Mesenchymal stem cell (in vitro differentiated cells and primary cell): ENCODE measurements around the gene CMYA5.
"Not testable (repeated sequence)": the region's sequence is repeated elsewhere in the genome, so short reads cannot be mapped to it uniquely, and the experiment has no call there.

ENCODE experiments used
- DNase-seq: peaks from one replicate; pipeline ENCODE4 v3.0.0-alpha.2; 2013
- H2AFZ ChIP-seq: one replicate; pipeline ENCODE4 v1.6.1; 2013; ENCODE audit warnings: low read depth, mild to moderate bottlenecking, control low read depth, inconsistent platforms, low read length, moderate library complexity
- H2AK5ac ChIP-seq: 2 replicates; pipeline ENCODE4 v1.6.1; 2013; ENCODE audit warnings: low read length, moderate library complexity, mild to moderate bottlenecking, inconsistent platforms; ENCODE audit not compliant: severe bottlenecking
- H2BK120ac ChIP-seq: one replicate; pipeline ENCODE4 v1.6.1; 2013; ENCODE audit warnings: low read depth, mild to moderate bottlenecking, inconsistent platforms, low read length, moderate library complexity
- H2BK12ac ChIP-seq, 2 experiments: one replicate each; pipeline ENCODE4 v1.6.1; 2013; ENCODE audit warnings: inconsistent platforms in 2 of 2, low read length in 2 of 2, mild to moderate bottlenecking in 2 of 2, moderate library complexity in 2 of 2, control low read depth in 1 of 2
- H2BK15ac ChIP-seq: one replicate; pipeline ENCODE4 v1.6.1; 2013; ENCODE audit warnings: mild to moderate bottlenecking, low read depth, inconsistent platforms; ENCODE audit not compliant: poor library complexity, severe bottlenecking
- H2BK5ac ChIP-seq: 2 replicates; pipeline ENCODE4 v1.6.1; 2013; ENCODE audit warnings: low read depth, mild to moderate bottlenecking, low read length, control low read depth, inconsistent platforms; ENCODE audit not compliant: poor library complexity, severe bottlenecking
- H3K14ac ChIP-seq, 2 experiments: one replicate each; pipeline ENCODE4 v1.6.1; 2013; ENCODE audit warnings: inconsistent platforms in 2 of 2, low read length in 2 of 2, control low read depth in 1 of 2, mild to moderate bottlenecking in 1 of 2, moderate library complexity in 1 of 2
- H3K18ac ChIP-seq, 2 experiments: one replicate each; pipeline ENCODE4 v1.6.1; 2013; ENCODE audit warnings: inconsistent platforms in 2 of 2, low read length in 2 of 2, control low read depth in 1 of 2, low read depth in 1 of 2, mild to moderate bottlenecking in 1 of 2
- H3K23ac ChIP-seq, 2 experiments: one replicate each; pipeline ENCODE4 v1.6.1; 2013; ENCODE audit warnings: inconsistent platforms in 2 of 2, low read length in 2 of 2, mild to moderate bottlenecking in 2 of 2, moderate library complexity in 2 of 2, control low read depth in 1 of 2
- H3K27ac ChIP-seq: 2 replicates; pipeline ENCODE4 v1.5.1; 2013; ENCODE audit warnings: mild to moderate bottlenecking, moderate library complexity, low read length, control low read depth, inconsistent platforms; ENCODE audit not compliant: poor library complexity, severe bottlenecking
- H3K27me3 ChIP-seq, 2 experiments: 2 replicates each; pipeline versions ENCODE4 v1.6.1 to v1.7.0; 2013; ENCODE audit warnings: low read length in 2 of 2, mild to moderate bottlenecking in 2 of 2, moderate library complexity in 2 of 2, control low read depth in 1 of 2, inconsistent platforms in 1 of 2; ENCODE audit not compliant: control insufficient read depth in 1 of 2, insufficient read depth in 1 of 2
- H3K36me3 ChIP-seq, 2 experiments: 2 replicates each; pipeline versions ENCODE4 v1.6.1 to v1.7.0; 2013; ENCODE audit warnings: low read length in 2 of 2, control low read depth in 1 of 2, inconsistent platforms in 1 of 2, low read depth in 1 of 2, mild to moderate bottlenecking in 1 of 2; ENCODE audit not compliant: insufficient read depth in 2 of 2, control insufficient read depth in 1 of 2
- H3K4ac ChIP-seq, 2 experiments: one replicate each; pipeline ENCODE4 v1.6.1; 2013; ENCODE audit warnings: inconsistent platforms in 2 of 2, low read length in 2 of 2, mild to moderate bottlenecking in 2 of 2, moderate library complexity in 2 of 2, control low read depth in 1 of 2, low read depth in 1 of 2
- H3K4me1 ChIP-seq: 2 replicates; pipeline ENCODE4 v1.6.1; 2013; ENCODE audit warnings: low read depth, low read length, control low read depth; ENCODE audit not compliant: control insufficient read depth, insufficient read depth
- H3K4me2 ChIP-seq: 2 replicates; pipeline ENCODE4 v1.6.1; 2013; ENCODE audit warnings: low read length, mild to moderate bottlenecking, inconsistent platforms; ENCODE audit not compliant: poor library complexity, severe bottlenecking
- H3K4me3 ChIP-seq, 2 experiments: 2 replicates each; pipeline versions ENCODE4 v1.5.1 to v1.7.0; 2013; ENCODE audit warnings: low read length in 2 of 2, mild to moderate bottlenecking in 2 of 2, control low read depth in 1 of 2, low read depth in 1 of 2; ENCODE audit not compliant: insufficient read depth in 1 of 2
- H3K79me1 ChIP-seq: replicated peaks from 2 replicates; pipeline ENCODE4 v1.6.1; 2013; ENCODE audit warnings: mild to moderate bottlenecking, control low read depth, low read length, inconsistent platforms; ENCODE audit not compliant: poor library complexity, severe bottlenecking
- H3K9ac ChIP-seq: 2 replicates; pipeline ENCODE4 v1.7.0; 2013; ENCODE audit warnings: mild to moderate bottlenecking, low read length, moderate library complexity
- H3K9me3 ChIP-seq: 2 replicates; pipeline ENCODE4 v1.7.0; 2013; ENCODE audit warnings: mild to moderate bottlenecking, low read length; ENCODE audit not compliant: control insufficient read depth
- H4K8ac ChIP-seq: one replicate; pipeline ENCODE4 v1.6.1; 2013; ENCODE audit warnings: inconsistent platforms, mild to moderate bottlenecking, low read length, moderate library complexity
- H4K91ac ChIP-seq: one replicate; pipeline ENCODE4 v1.6.1; 2013; ENCODE audit warnings: mild to moderate bottlenecking, low read length, inconsistent platforms
- WGBS: methylation state at CpG from one replicate; pipeline ENCODE4 v1.1.7; 2013; ENCODE audit warnings: mixed read lengths; 5-methylcytosine and 5-hydroxymethylcytosine counted together

CMYA5 gene

DNA sequence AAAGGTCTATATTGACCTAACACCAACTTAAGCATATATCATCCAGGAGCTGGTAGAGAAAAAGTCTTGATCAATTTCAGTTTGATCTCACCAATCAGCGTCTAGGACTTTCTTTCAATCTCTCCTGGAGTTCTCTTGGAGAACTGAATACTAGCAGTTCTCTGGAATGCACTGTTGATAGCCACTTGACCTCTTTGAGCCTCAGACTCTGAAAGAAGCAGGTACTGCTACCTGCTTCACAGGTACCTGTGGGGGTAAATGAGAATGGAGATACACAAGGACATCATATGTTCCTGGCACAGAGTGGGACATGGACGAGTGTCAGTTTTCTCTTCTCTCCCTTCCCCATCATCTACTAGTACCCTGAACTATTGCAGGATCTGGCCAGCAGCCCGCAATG lies 16.0 kb downstream of the CMYA5 start:
- Histone ChIP-seq H4K8ac (no peak overlapping the region), H2AK5ac (no peak overlapping the region), H2BK120ac (no peak overlapping the region), H3K27me3 (no peaks in the 10 kb centered on the region), H3K36me3 (no peaks in the 10 kb centered on the region), H3K4me2 (no peak overlapping the region), H3K18ac (no peak overlapping the region), H4K91ac (no peak overlapping the region), H2BK5ac (no peak overlapping the region), H3K14ac (no peak overlapping the region), H3K9me3 (no peaks in the 10 kb centered on the region), H2BK12ac (no peak overlapping the region), H3K4me1 (no peaks in the 10 kb centered on the region), H3K27ac (no peak overlapping the region), H3K23ac (no peak overlapping the region), H3K79me1 (no peaks in the 10 kb centered on the region), H3K4ac (no peak overlapping the region), H2AFZ (no peak overlapping the region), H3K4me3 (no peak overlapping the region), H2BK15ac (no peak overlapping the region), H3K9ac (no peak overlapping the region)
- 83% methylated on average over 3 of the region's 3 CpGs for WGBS
- DNase-seq = no peak

DNA sequence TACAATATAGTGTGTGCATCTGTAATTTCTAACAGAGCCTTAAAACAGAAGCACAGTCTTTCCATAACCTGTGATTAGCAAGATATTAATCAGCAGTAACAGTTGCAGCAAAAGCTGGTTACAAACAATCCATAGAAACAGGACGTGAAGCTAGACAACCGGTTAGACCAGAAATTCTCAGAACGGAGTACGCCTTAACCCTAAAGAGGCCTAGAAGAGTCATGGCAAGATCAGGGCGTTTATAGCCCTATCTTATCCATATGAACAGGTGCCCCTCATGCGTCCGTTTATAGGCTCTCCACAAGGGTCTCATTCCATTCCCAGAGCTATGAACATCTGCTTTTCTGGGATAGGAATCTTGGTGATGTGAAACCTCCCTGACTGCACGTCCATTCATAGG lies 16.7 kb downstream of the CMYA5 start:
- not testable (repeated sequence) for H2AK5ac ChIP-seq, H3K27me3 ChIP-seq, H4K91ac ChIP-seq, H3K4ac ChIP-seq, H4K8ac ChIP-seq, H3K4me2 ChIP-seq, H2BK5ac ChIP-seq, H3K36me3 ChIP-seq, H2BK15ac ChIP-seq, H3K4me1 ChIP-seq, H3K4me3 ChIP-seq, H3K18ac ChIP-seq, H3K27ac ChIP-seq, H3K14ac ChIP-seq, H2AFZ ChIP-seq, H2BK120ac ChIP-seq, H3K9me3 ChIP-seq, H2BK12ac ChIP-seq, H3K9ac ChIP-seq, H3K79me1 ChIP-seq, DNase-seq, H3K23ac ChIP-seq
- whole genome bisulfite sequencing = 88% methylated on average over 8 of the region's 8 CpGs

DNA sequence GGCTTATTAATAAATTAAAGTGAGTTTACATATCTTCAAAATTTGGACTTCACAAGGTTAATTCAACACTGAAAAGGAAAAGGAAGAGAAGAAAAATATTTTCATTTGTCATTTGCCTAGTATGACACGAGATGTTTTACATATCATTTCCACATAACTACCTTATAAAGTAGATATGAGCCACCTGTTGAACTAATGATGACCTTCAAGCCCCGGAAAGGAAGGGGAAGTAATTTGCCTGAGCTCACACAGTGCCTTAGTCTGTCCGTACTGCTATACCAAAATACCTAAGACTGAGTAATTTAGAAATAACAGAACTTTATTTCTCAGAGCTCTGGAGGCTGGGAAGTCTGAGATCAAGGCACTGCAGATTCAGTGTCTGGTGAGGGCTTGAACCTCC lies 17.9 kb downstream of the CMYA5 start:
- Histone ChIP-seq H2BK12ac (no peak overlapping the region), H3K9ac (no peak overlapping the region), H3K4me3 (no peak overlapping the region), H3K27ac (no peak overlapping the region), H2AK5ac (no peak overlapping the region), H3K9me3 (no peaks in the 10 kb centered on the region), H4K8ac (no peak overlapping the region), H3K79me1 (no peaks in the 10 kb centered on the region), H2AFZ (no peak overlapping the region), H2BK15ac (no peak overlapping the region), H3K4me1 (no peaks in the 10 kb centered on the region), H3K4me2 (no peak overlapping the region), H3K4ac (no peak overlapping the region), H3K23ac (no peak overlapping the region), H2BK5ac (no peak overlapping the region), H3K14ac (no peak overlapping the region), H3K27me3 (no peaks in the 10 kb centered on the region), H3K18ac (no peak overlapping the region), H2BK120ac (no peak overlapping the region), H3K36me3 (no peaks in the 10 kb centered on the region), H4K91ac (no peak overlapping the region)
- 70% methylated on average over 2 of the region's 3 CpGs for WGBS
- no peak for DNase-seq

DNA sequence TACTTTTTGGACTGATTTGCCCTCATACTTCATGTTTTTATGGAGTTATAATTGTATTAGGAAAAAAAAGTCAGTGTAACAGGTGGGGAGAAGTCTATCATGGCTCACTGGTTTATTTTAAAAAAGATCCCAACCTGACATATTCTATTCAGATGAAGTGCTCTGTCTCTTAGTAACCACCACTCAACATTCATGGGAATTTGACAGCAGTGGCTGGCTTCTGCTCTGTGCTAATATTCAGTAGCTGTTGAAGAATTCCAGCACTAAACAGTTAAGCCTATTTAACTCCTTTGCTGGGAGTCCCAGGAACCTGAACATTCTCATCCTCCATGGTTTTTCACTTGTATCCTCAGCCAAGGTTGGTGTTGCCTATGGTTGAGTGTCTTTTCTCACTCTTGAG lies 23.1 kb downstream of the CMYA5 start:
- no peak overlapping the region for H2BK15ac ChIP-seq
- H4K8ac ChIP-seq = no peak overlapping the region
- H2AFZ ChIP-seq = no peak overlapping the region

More for the DNA sequence above, 23.1 kb downstream of the CMYA5 start:
- no peaks in the 10 kb centered on the region for H3K79me1 ChIP-seq
- no peaks in the 10 kb centered on the region for H3K9me3 ChIP-seq
- no peak overlapping the region for H4K91ac ChIP-seq
- H3K4ac ChIP-seq = no peak overlapping the region
- H3K4me1 ChIP-seq = no peaks in the 10 kb centered on the region
- no peak overlapping the region for H3K4me3 ChIP-seq
- DNase-seq = no peak
- no peak overlapping the region for H2BK5ac ChIP-seq
- H3K4me2 ChIP-seq = no peak overlapping the region
- H3K27ac ChIP-seq = no peak overlapping the region
- no peaks in the 10 kb centered on the region for H3K36me3 ChIP-seq
- no peak overlapping the region for H3K14ac ChIP-seq
- H3K23ac ChIP-seq = no peak overlapping the region
- H3K27me3 ChIP-seq = no peaks in the 10 kb centered on the region
- H2AK5ac ChIP-seq = no peak overlapping the region
- no peak overlapping the region for H3K9ac ChIP-seq
- no peak overlapping the region for H3K18ac ChIP-seq
- H2BK120ac ChIP-seq = no peak overlapping the region
- no peak overlapping the region for H2BK12ac ChIP-seq
